Endodermal cell (in vitro differentiated cells): ENCODE data around the gene SLC29A1. TPM values are rescaled to one million over a fixed set of nuclear protein-coding genes. Genes with fewer than 3 reads are reported as not detected.

Experiments
- DNase-seq: peaks from one replicate; pipeline ENCODE4 v3.0.0-alpha.2; 2017
- H3K27ac ChIP-seq: 2 replicates; pipeline ENCODE4 v1.5.1; 2013; ENCODE audit warnings: mild to moderate bottlenecking, low read depth, low read length, moderate library complexity
- H3K27me3 ChIP-seq: 2 replicates; pipeline ENCODE4 v1.6.1; 2013; ENCODE audit warnings: mild to moderate bottlenecking, low read length, moderate library complexity; ENCODE audit not compliant: insufficient read depth, control insufficient read depth, poor library complexity, severe bottlenecking
- H3K36me3 ChIP-seq: 2 replicates; pipeline ENCODE4 v1.7.0; 2013; ENCODE audit warnings: mild to moderate bottlenecking, low read length, moderate library complexity; ENCODE audit not compliant: control insufficient read depth, insufficient read depth
- H3K4me1 ChIP-seq: one replicate; pipeline ENCODE4 v1.7.0; 2013; ENCODE audit warnings: low read length; ENCODE audit not compliant: control insufficient read depth, insufficient read depth
- H3K4me3 ChIP-seq: 2 replicates; pipeline ENCODE4 v1.5.1; 2013; ENCODE audit warnings: mild to moderate bottlenecking, low read length, moderate library complexity
- H3K9ac ChIP-seq: 2 replicates; pipeline ENCODE4 v1.6.1; 2013; ENCODE audit warnings: mild to moderate bottlenecking, low read length, moderate library complexity; ENCODE audit not compliant: poor library complexity, severe bottlenecking; ENCODE audit errors: extremely low read depth
- H3K9me3 ChIP-seq: 2 replicates; pipeline ENCODE4 v1.6.1; 2013; ENCODE audit warnings: mild to moderate bottlenecking, low read length, moderate library complexity; ENCODE audit not compliant: control insufficient read depth
- H3K27ac Mint-ChIP-seq: 2 replicates; pipeline ENCODE4 v1.8.0; 2020; ENCODE audit warnings: mixed read lengths
- H3K27me3 Mint-ChIP-seq: 2 replicates; pipeline ENCODE4 v1.8.0; 2021; ENCODE audit warnings: mild to moderate bottlenecking, mixed read lengths; ENCODE audit not compliant: insufficient read depth
- H3K36me3 Mint-ChIP-seq: 2 replicates; pipeline ENCODE4 v1.8.0; 2020; ENCODE audit warnings: low read depth, mixed read lengths
- H3K4me1 Mint-ChIP-seq: 2 replicates; pipeline ENCODE4 v1.8.0; 2020; ENCODE audit warnings: mixed read lengths
- H3K4me3 Mint-ChIP-seq: 2 replicates; pipeline ENCODE4 v1.8.0; 2020; ENCODE audit warnings: mild to moderate bottlenecking, moderate library complexity, mixed read lengths
- H3K9me3 Mint-ChIP-seq: 2 replicates; pipeline ENCODE4 v1.8.0; 2020; ENCODE audit warnings: mild to moderate bottlenecking, mixed read lengths
- WGBS, 2 experiments: methylation state at CpG; one replicate each; pipeline versions ENCODE4 v1.1.5 to v1.1.7; 2013; ENCODE audit warnings: missing lambda C conversion rate in 2 of 2, mixed read lengths in 1 of 2; ENCODE audit not compliant: insufficient coverage in 1 of 2, insufficient read length in 1 of 2; 5-methylcytosine and 5-hydroxymethylcytosine counted together
- total RNA-seq, 2 donors: library from RNA; stranded (reverse); fragmentation: NEBNext Ultra II Directional in 1 of 2; extraction: Animal tissue kit (Norgen Biotek cat#: 25700) in 1 of 2; gene quantifications; 2 replicates in 1 of 2; 3 replicates in 1 of 2; pipeline ENCODE4 v1.2.1, GENCODE V29; 2021
- TF ChIP-seq, protein P1 (sequence below): fragments of 200-600 bp; sonication (generic); conservative IDR thresholded peaks from 2 replicates; pipeline ENCODE4 v1.5.0; 2021; ENCODE audit warnings: antibody characterized with exemption, mild to moderate bottlenecking

Gene SLC29A1
- total RNA-seq, 2 donors from 2014 or later, result 129 to 155 TPM

DNA sequence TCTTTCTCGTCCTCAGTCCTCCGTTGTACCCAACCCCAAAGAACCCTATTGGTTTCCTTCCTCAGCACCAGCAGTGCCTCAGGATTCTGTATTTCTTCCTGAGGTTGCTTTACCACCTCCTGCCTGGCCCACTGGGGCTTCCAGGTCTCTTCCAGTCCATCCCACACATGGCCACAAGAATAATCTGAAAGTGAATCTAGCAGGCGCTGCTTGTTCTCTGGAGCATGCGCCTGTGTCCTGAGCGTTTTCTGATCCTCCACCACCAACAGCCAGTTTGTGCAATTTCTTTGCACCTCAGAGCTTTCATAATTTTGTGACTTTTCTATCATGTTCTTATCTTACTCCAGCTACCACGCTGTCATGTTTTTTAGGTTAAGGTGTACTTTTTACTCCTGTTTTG lies 11.9 kb downstream of the SLC29A1 start:
- peaks cover 33% of the 10 kb centered on the region for H3K36me3 Mint-ChIP-seq
- no peaks in the 10 kb centered on the region for H3K9me3 ChIP-seq
- no peak overlapping the region for H3K4me3 ChIP-seq
- peaks cover 4% of the 10 kb centered on the region for H3K27me3 Mint-ChIP-seq
- H3K9ac ChIP-seq, result no peak overlapping the region
- H3K36me3 ChIP-seq, result peaks cover 13% of the 10 kb centered on the region
- H3K27me3 ChIP-seq, result no peaks in the 10 kb centered on the region
- no peak overlapping the region for H3K4me3 Mint-ChIP-seq
- H3K27ac ChIP-seq, result no peak overlapping the region
- peak overlapping the region; percentile 95 for H3K27ac Mint-ChIP-seq
- TF ChIP-seq, protein P1, sequence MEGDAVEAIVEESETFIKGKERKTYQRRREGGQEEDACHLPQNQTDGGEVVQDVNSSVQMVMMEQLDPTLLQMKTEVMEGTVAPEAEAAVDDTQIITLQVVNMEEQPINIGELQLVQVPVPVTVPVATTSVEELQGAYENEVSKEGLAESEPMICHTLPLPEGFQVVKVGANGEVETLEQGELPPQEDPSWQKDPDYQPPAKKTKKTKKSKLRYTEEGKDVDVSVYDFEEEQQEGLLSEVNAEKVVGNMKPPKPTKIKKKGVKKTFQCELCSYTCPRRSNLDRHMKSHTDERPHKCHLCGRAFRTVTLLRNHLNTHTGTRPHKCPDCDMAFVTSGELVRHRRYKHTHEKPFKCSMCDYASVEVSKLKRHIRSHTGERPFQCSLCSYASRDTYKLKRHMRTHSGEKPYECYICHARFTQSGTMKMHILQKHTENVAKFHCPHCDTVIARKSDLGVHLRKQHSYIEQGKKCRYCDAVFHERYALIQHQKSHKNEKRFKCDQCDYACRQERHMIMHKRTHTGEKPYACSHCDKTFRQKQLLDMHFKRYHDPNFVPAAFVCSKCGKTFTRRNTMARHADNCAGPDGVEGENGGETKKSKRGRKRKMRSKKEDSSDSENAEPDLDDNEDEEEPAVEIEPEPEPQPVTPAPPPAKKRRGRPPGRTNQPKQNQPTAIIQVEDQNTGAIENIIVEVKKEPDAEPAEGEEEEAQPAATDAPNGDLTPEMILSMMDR, result no peak
- peaks cover 8% of the 10 kb centered on the region for H3K4me1 ChIP-seq
- WGBS, 2 experiments, result 80 to 91% methylated on average over 6 of the region's 6 CpGs
- peaks cover 24% of the 10 kb centered on the region for H3K4me1 Mint-ChIP-seq
- no peaks in the 10 kb centered on the region for H3K9me3 Mint-ChIP-seq
- DNase-seq, result no peak

DNA sequence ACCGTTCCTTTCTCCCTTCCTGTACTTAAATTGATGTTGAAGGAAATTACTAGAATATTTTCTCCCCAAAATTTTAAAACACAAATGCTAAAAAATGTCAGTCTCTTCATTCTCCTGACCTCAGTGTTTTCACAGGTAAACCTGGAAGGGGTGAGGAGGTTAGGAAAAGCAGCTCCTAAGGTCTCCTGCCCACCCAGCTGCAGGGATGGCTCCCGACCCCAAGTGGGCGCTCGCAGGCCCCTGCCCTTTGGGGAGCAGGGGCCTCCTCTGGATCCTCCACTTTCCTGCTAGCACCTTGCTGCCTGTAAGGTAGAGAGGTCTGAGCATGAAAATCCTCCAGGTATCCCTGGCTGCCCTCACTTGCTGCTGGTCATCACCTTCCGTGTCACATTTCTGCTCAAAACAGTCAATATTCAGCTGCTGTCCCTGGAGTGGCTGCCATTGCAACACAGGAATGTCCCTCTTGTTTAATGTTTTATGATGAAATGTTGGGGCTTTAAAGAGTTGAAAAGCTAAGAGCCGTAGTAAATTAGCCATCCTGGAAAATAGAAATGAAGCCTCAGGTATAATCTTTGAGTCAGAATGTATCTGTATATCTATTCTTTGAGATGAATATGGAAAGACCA lies 12.6 kb downstream of the SLC29A1 start:
- no peak for DNase-seq
- WGBS, 2 experiments, result 90 to 95% methylated on average over 4 to 5 of the region's 6 CpGs
- peaks cover 26% of the 10 kb centered on the region for H3K36me3 Mint-ChIP-seq

DNA sequence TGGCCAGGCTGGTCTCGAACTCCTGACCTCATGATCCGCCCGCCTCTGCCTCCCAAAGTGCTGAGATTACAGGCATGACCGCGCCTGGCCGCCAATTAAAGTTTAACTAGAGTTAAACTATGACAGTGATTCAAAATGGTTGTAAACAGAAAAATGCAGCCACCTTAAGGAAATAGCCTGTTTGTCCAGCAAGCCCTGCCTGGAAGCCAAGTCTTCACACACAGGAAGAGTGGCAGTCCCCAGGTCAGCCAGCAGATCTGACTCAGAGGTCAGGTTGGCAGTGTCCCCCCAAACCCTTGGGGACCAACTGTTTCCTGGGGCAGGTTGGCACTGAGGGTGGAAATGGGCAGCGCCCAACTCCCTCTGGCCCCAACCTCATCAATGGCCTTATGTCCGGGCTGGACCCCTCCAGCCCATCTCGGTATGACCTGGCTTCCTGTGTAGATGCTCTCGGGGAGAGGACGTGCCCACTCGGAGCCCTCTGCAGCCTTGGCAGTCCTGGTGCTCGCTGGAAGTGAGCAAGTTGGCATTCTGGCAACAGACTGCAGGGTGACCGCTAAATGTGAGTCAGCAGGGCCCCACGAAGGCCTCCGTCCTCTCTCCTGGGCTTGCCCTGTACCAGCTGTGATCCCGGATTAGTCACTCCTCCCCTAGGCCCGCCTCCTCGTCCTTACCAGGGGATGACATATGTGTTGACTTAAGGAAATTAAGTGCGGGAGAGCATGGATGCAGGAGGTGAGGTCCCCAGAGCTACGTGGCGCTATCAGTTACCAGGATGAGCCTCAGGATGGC lies 13.8 kb downstream of the SLC29A1 start:
- peaks cover 7% of the 10 kb centered on the region for H3K4me1 ChIP-seq
- no peaks in the 10 kb centered on the region for H3K9me3 Mint-ChIP-seq
- H3K36me3 Mint-ChIP-seq, result peaks cover 16% of the 10 kb centered on the region
- H3K4me3 ChIP-seq, result peak overlapping the region; percentile 81
- TF ChIP-seq, protein P1, result no peak
- H3K4me3 Mint-ChIP-seq, result peak overlapping the region; percentile 71
- no peaks in the 10 kb centered on the region for H3K9me3 ChIP-seq
- H3K27me3 Mint-ChIP-seq, result peaks cover 4% of the 10 kb centered on the region
- H3K27me3 ChIP-seq, result no peaks in the 10 kb centered on the region
- 56 to 58% methylated on average over 12 to 22 of the region's 22 CpGs for WGBS, 2 experiments
- peak overlapping the region; percentile 87 for H3K9ac ChIP-seq
- no peak overlapping the region for H3K27ac ChIP-seq
- H3K4me1 Mint-ChIP-seq, result peaks cover 24% of the 10 kb centered on the region
- peak overlapping the region; percentile 97 for H3K27ac Mint-ChIP-seq
- peaks cover 6% of the 10 kb centered on the region for H3K36me3 ChIP-seq
- DNase-seq, result peak; percentile 92

More for the DNA sequence above, 12.6 kb downstream of the SLC29A1 start:
- no peak overlapping the region for H3K9ac ChIP-seq
- Mint-ChIP-seq H3K4me3 (no peak overlapping the region), H3K27me3 (peaks cover 4% of the 10 kb centered on the region), H3K9me3 (no peaks in the 10 kb centered on the region), H3K4me1 (peaks cover 24% of the 10 kb centered on the region), H3K27ac (no peak overlapping the region)
- H3K9me3 ChIP-seq, result no peaks in the 10 kb centered on the region
- H3K27ac ChIP-seq, result no peak overlapping the region
- H3K36me3 ChIP-seq, result peaks cover 9% of the 10 kb centered on the region
- peaks cover 7% of the 10 kb centered on the region for H3K4me1 ChIP-seq
- no peak overlapping the region for H3K4me3 ChIP-seq
- no peaks in the 10 kb centered on the region for H3K27me3 ChIP-seq
- TF ChIP-seq, protein P1, result peak; percentile 50
